SKM-1 treated with dmso at 0.1 percent for 144 hours (cell line): Measurements from ENCODE around the gene NOG.
A peak's percentile ranks its signal among the peaks of the same experiment; 100 is the strongest.

Experiments
- DNase-seq: peaks from one replicate; lab custom pipeline; 2025; ENCODE audit not compliant: unreplicated experiment; lab: John Stamatoyannopoulos, UW

Gene NOG

GRCh38 chr17:56593646-56594319, at the start of gene NOG:
TSS of gene NOG (plus strand) at chr17:56593699. CDS start at chr17:56594224, 525 bp downstream.
- DNase-seq: peak; percentile 38

GRCh38 chr17:56545106-56545505, 48.4 kb upstream of the NOG start:
- no peak for DNase-seq

- no peak for DNase-seq
Measured at GRCh38 chr17:56545930-56546329, 47.6 kb upstream of the NOG start.

GRCh38 chr17:56548661-56549060, 44.8 kb upstream of the NOG start:
- no peak for DNase-seq

- no peak for DNase-seq
Measured at GRCh38 chr17:56549501-56549900, 44.0 kb upstream of the NOG start.

GRCh38 chr17:56557682-56558081, 35.8 kb upstream of the NOG start:
- DNase-seq: no peak

GRCh38 chr17:56558088-56558487, 35.4 kb upstream of the NOG start:
- no peak for DNase-seq

GRCh38 chr17:56570199-56570598, 23.3 kb upstream of the NOG start:
- no peak for DNase-seq

GRCh38 chr17:56571456-56571855, 22.0 kb upstream of the NOG start:
- DNase-seq: no peak

GRCh38 chr17:56577190-56577842, 16.2 kb upstream of the NOG start:
- no peak for DNase-seq

GRCh38 chr17:56577843-56578204, 15.7 kb upstream of the NOG start:
- DNase-seq: no peak

- no peak for DNase-seq
Measured at GRCh38 chr17:56581635-56582627, 11.6 kb upstream of the NOG start.

GRCh38 chr17:56583772-56584171, 9.7 kb upstream of the NOG start:
- DNase-seq: no peak

- no peak for DNase-seq
Measured at GRCh38 chr17:56587298-56587697, 6.2 kb upstream of the NOG start.

GRCh38 chr17:56592487-56593085, 913 bp upstream of the NOG start:
- peak; percentile 62 for DNase-seq

- peak; percentile 47 for DNase-seq
Measured at GRCh38 chr17:56593086-56593645, 333 bp upstream of the NOG start.

GRCh38 chr17:56594320-56595107, 1.0 kb downstream of the NOG start:
- peak; percentile 13 for DNase-seq

GRCh38 chr17:56595108-56595418, 1.6 kb downstream of the NOG start:
- no peak for DNase-seq

- no peak for DNase-seq
Measured at GRCh38 chr17:56595831-56596690, 2.6 kb downstream of the NOG start.
